GM23338 (cell line): Measurements from ENCODE around the gene CCL8. TPM values are rescaled to one million over a fixed set of nuclear protein-coding genes. Genes with fewer than 3 reads are reported as not detected.

Experiments
- ATAC-seq: fragments of 200-7000 bp; cut with Tn5 transposase; 3 replicates; pipeline ENCODE4 v1.9.1; 2020
- DNase-seq: peaks from one replicate; pipeline ENCODE4 v3.0.0-alpha.2; 2015; ENCODE audit warnings: low spot score
- H2AFZ ChIP-seq: fragments of 200-600 bp; sonication (generic); 2 replicates; pipeline ENCODE4 v1.8.0; 2016; ENCODE audit warnings: antibody characterized with exemption, mild to moderate bottlenecking, moderate library complexity
- H3F3A ChIP-seq: fragments of 200-600 bp; sonication (generic); replicated peaks from 2 replicates; pipeline ENCODE4 v1.8.0; 2017; ENCODE audit warnings: antibody characterized with exemption, mixed run types, low read depth
- H3K27ac ChIP-seq: fragments of 200-600 bp; sonication (generic); 2 replicates; pipeline ENCODE4 v1.6.1; 2016; ENCODE audit warnings: low read depth
- H3K27me3 ChIP-seq: fragments of 200-600 bp; sonication (generic); 2 replicates; pipeline ENCODE4 v1.8.0; 2016; ENCODE audit warnings: mild to moderate bottlenecking, mixed run types, moderate library complexity; ENCODE audit not compliant: insufficient read depth
- H3K36me3 ChIP-seq: fragments of 200-600 bp; sonication (generic); 2 replicates; pipeline ENCODE4 v1.8.0; 2016; ENCODE audit warnings: mild to moderate bottlenecking; ENCODE audit not compliant: insufficient read depth
- H3K4me1 ChIP-seq: fragments of 200-600 bp; sonication (generic); 2 replicates; pipeline ENCODE4 v1.8.0; 2016; ENCODE audit warnings: mild to moderate bottlenecking, moderate library complexity; ENCODE audit not compliant: insufficient read depth
- H3K4me2 ChIP-seq: fragments of 200-600 bp; sonication (generic); 2 replicates; pipeline ENCODE4 v1.7.1; 2017; ENCODE audit warnings: mixed run types
- H3K4me3 ChIP-seq: fragments of 200-600 bp; sonication (generic); 2 replicates; pipeline ENCODE4 v1.6.1; 2016; ENCODE audit warnings: mixed run types
- H3K79me2 ChIP-seq: fragments of 200-600 bp; sonication (generic); replicated peaks from 2 replicates; pipeline ENCODE4 v1.8.0; 2017; ENCODE audit warnings: mild to moderate bottlenecking; ENCODE audit not compliant: insufficient read depth
- H3K9me2 ChIP-seq: fragments of 200-600 bp; sonication (generic); 2 replicates; pipeline ENCODE4 v1.8.0; 2017; ENCODE audit not compliant: insufficient read depth
- H4K20me1 ChIP-seq: fragments of 200-600 bp; sonication (generic); replicated peaks from 2 replicates; pipeline ENCODE4 v1.8.0; 2017; ENCODE audit warnings: mild to moderate bottlenecking; ENCODE audit not compliant: insufficient read depth
- H3K27ac Mint-ChIP-seq: 2 replicates; pipeline ENCODE4 v1.8.0; 2020; ENCODE audit warnings: inconsistent platforms, mild to moderate bottlenecking, moderate library complexity, mixed read lengths
- H3K27me3 Mint-ChIP-seq: 3 replicates; pipeline ENCODE4 v1.8.0; 2022; ENCODE audit warnings: low read depth, mild to moderate bottlenecking, moderate library complexity, mixed read lengths, inconsistent platforms; ENCODE audit not compliant: insufficient read depth, poor library complexity
- H3K36me3 Mint-ChIP-seq: 3 replicates; pipeline ENCODE4 v1.8.0; 2021; ENCODE audit warnings: low read depth, mild to moderate bottlenecking, inconsistent platforms, moderate library complexity, mixed read lengths
- H3K4me1 Mint-ChIP-seq: 3 replicates; pipeline ENCODE4 v1.8.0; 2020; ENCODE audit warnings: mild to moderate bottlenecking, inconsistent platforms, mixed read lengths
- H3K4me3 Mint-ChIP-seq: 3 replicates; pipeline ENCODE4 v1.8.0; 2021; ENCODE audit warnings: moderate library complexity, mild to moderate bottlenecking, inconsistent platforms, mixed read lengths
- H3K9me3 Mint-ChIP-seq: 3 replicates; pipeline ENCODE4 v1.8.0; 2020; ENCODE audit warnings: moderate library complexity, mild to moderate bottlenecking, inconsistent platforms, mixed read lengths
- CREB1 ChIP-seq: fragments of 250-450 bp; sonication (Bioruptor Pico); IDR thresholded peaks from 2 replicates; pipeline ENCODE4 v1.5.0; 2020; ENCODE audit warnings: low read depth, mild to moderate bottlenecking, moderate library complexity
- EZH2phosphoT487 ChIP-seq: fragments of 200-600 bp; sonication (generic); IDR thresholded peaks from one replicate; pipeline ENCODE4 v1.8.1; 2018; ENCODE audit warnings: antibody characterized with exemption; ENCODE audit not compliant: unreplicated experiment
- JUNB ChIP-seq: IDR thresholded peaks from one replicate; pipeline ENCODE4 v1.6.1; 2016; ENCODE audit warnings: antibody characterized with exemption; ENCODE audit not compliant: unreplicated experiment
- STAT1 ChIP-seq: IDR thresholded peaks from one replicate; pipeline ENCODE4 v1.6.1; 2016; ENCODE audit warnings: antibody characterized with exemption; ENCODE audit not compliant: unreplicated experiment
- ZNF114 ChIP-seq: fragments of 250-450 bp; sonication (Bioruptor Pico); IDR thresholded peaks from 2 replicates; pipeline ENCODE4 v1.5.0; 2020; ENCODE audit warnings: mild to moderate bottlenecking, moderate library complexity
- ZNF331 ChIP-seq: fragments of 250-450 bp; sonication (Bioruptor Pico); IDR thresholded peaks from 2 replicates; pipeline ENCODE4 v1.5.0; 2020; ENCODE audit warnings: low read depth, mild to moderate bottlenecking, moderate library complexity
- polyA plus RNA-seq: library from polyadenylated mRNA; unstranded; fragments of >200 nt; fragmentation: Nextera tagmentation; extraction: Ambion mirVana; gene quantifications from 2 replicates; pipeline ENCODE4 v1.2.1, GENCODE V29; 2016
- total RNA-seq: library from RNA; depleted of rRNA; stranded (reverse); fragments of >200 nt; shearing (Covaris generic); gene quantifications from 2 replicates; pipeline ENCODE4 v1.2.3, GENCODE V29; 2014
- TF ChIP-seq, protein P1 (sequence below): IDR thresholded peaks from one replicate; pipeline ENCODE4 v1.6.1; 2018; ENCODE audit warnings: antibody characterized with exemption; ENCODE audit not compliant: unreplicated experiment
- TF ChIP-seq, protein P2 (sequence below), 2 experiments: fragments of 200-600 bp in 1 of 2; sonication (generic) in 1 of 2; conservative IDR thresholded peaks; 2 replicates each; pipeline versions ENCODE4 v1.5.1 to v1.6.1; 2016 to 2017; ENCODE audit warnings: antibody characterized with exemption in 2 of 2, low read depth in 2 of 2, mild to moderate bottlenecking in 2 of 2, moderate library complexity in 1 of 2
- TF ChIP-seq, protein P3 (sequence below): fragments of 250-450 bp; sonication (Bioruptor Pico); IDR thresholded peaks from 2 replicates; pipeline ENCODE4 v1.5.0; 2020; ENCODE audit warnings: mild to moderate bottlenecking, moderate library complexity

Gene CCL8
- total and polyA plus RNA-seq, 2 experiments from 2014 or later: not detected

DNA sequence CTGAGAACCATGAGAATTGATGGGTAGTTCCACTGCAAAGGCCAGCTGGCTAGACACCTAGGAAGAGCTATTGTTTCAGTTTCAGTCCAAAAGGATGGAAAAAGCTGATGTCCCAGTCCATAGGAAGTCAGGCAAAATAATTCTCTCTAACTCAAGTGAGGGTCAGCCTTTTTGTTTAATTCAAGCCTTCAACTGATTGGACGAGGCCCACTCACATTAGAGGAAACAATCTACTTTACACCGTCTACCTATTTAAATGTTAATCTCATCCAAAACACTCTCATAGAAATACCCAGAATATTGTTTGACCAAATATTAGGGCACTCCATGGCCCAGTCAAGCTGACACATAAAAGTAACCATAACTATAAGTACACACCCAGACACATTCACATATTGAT lies 22.7 kb downstream of the CCL8 start (continued):
- TF ChIP-seq, protein P1, sequence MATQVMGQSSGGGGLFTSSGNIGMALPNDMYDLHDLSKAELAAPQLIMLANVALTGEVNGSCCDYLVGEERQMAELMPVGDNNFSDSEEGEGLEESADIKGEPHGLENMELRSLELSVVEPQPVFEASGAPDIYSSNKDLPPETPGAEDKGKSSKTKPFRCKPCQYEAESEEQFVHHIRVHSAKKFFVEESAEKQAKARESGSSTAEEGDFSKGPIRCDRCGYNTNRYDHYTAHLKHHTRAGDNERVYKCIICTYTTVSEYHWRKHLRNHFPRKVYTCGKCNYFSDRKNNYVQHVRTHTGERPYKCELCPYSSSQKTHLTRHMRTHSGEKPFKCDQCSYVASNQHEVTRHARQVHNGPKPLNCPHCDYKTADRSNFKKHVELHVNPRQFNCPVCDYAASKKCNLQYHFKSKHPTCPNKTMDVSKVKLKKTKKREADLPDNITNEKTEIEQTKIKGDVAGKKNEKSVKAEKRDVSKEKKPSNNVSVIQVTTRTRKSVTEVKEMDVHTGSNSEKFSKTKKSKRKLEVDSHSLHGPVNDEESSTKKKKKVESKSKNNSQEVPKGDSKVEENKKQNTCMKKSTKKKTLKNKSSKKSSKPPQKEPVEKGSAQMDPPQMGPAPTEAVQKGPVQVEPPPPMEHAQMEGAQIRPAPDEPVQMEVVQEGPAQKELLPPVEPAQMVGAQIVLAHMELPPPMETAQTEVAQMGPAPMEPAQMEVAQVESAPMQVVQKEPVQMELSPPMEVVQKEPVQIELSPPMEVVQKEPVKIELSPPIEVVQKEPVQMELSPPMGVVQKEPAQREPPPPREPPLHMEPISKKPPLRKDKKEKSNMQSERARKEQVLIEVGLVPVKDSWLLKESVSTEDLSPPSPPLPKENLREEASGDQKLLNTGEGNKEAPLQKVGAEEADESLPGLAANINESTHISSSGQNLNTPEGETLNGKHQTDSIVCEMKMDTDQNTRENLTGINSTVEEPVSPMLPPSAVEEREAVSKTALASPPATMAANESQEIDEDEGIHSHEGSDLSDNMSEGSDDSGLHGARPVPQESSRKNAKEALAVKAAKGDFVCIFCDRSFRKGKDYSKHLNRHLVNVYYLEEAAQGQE: no peak
- TF ChIP-seq STAT1 (no peak), ZNF331 (CRISPR knock-in tag) (no peak), EZH2phosphoT487 (no peak)
- TF ChIP-seq, protein P2, sequence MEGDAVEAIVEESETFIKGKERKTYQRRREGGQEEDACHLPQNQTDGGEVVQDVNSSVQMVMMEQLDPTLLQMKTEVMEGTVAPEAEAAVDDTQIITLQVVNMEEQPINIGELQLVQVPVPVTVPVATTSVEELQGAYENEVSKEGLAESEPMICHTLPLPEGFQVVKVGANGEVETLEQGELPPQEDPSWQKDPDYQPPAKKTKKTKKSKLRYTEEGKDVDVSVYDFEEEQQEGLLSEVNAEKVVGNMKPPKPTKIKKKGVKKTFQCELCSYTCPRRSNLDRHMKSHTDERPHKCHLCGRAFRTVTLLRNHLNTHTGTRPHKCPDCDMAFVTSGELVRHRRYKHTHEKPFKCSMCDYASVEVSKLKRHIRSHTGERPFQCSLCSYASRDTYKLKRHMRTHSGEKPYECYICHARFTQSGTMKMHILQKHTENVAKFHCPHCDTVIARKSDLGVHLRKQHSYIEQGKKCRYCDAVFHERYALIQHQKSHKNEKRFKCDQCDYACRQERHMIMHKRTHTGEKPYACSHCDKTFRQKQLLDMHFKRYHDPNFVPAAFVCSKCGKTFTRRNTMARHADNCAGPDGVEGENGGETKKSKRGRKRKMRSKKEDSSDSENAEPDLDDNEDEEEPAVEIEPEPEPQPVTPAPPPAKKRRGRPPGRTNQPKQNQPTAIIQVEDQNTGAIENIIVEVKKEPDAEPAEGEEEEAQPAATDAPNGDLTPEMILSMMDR (conservative IDR thresholded peaks at IDR 0.05; ENCODE audit: low read depth in 2 of 2): no peak

DNA sequence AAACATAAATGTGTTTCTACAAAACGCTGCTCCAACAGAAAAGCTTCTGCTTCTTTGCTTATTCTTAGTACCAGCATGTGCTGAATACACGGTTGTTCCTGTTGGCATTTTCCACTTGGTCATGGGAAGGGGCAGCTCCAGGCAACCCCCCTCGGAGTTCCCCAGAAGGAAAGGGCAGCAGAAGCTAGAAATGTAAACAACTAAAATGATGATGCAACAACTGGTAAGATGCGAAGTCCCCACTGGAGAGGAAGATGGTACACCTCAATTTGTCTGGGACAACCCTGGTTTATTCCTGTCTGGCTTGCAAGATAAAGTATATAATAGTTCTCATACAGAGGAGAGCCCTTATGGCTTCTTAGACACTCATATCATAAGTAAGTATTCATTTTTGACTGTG lies 27.8 kb downstream of the CCL8 start:
- Histone ChIP-seq H3K4me1 (no peaks in the 10 kb centered on the region), H3K4me3 (no peak overlapping the region), H3K36me3 (no peaks in the 10 kb centered on the region), H3K9me2 (peaks cover 6% of the 10 kb centered on the region; the same call in 1 of the 2 replicates), H4K20me1 (no peaks in the 10 kb centered on the region; the same call in 1 of the 2 replicates), H3F3A (no peaks in the 10 kb centered on the region), H3K4me2 (no peak overlapping the region), H3K27me3 (no peaks in the 10 kb centered on the region), H2AFZ (no peak overlapping the region), H3K79me2 (no peaks in the 10 kb centered on the region), H3K27ac (no peak overlapping the region)
- Mint-ChIP-seq H3K9me3 (no peaks in the 10 kb centered on the region; the same call in 2 of the 3 replicates), H3K4me3 (no peak overlapping the region), H3K36me3 (no peaks in the 10 kb centered on the region), H3K27ac (no peak overlapping the region), H3K27me3 (no peaks in the 10 kb centered on the region), H3K4me1 (no peaks in the 10 kb centered on the region)
- ATAC-seq (no peak), DNase-seq (no peak)
- TF ChIP-seq CREB1 (no peak), JUNB (no peak), ZNF114 (CRISPR knock-in tag) (no peak), ZNF331 (CRISPR knock-in tag) (no peak), EZH2phosphoT487 (no peak), STAT1 (no peak)
- TF ChIP-seq, protein P2 (conservative IDR thresholded peaks at IDR 0.05; ENCODE audit: low read depth in 2 of 2): no peak
- TF ChIP-seq, protein P3, sequence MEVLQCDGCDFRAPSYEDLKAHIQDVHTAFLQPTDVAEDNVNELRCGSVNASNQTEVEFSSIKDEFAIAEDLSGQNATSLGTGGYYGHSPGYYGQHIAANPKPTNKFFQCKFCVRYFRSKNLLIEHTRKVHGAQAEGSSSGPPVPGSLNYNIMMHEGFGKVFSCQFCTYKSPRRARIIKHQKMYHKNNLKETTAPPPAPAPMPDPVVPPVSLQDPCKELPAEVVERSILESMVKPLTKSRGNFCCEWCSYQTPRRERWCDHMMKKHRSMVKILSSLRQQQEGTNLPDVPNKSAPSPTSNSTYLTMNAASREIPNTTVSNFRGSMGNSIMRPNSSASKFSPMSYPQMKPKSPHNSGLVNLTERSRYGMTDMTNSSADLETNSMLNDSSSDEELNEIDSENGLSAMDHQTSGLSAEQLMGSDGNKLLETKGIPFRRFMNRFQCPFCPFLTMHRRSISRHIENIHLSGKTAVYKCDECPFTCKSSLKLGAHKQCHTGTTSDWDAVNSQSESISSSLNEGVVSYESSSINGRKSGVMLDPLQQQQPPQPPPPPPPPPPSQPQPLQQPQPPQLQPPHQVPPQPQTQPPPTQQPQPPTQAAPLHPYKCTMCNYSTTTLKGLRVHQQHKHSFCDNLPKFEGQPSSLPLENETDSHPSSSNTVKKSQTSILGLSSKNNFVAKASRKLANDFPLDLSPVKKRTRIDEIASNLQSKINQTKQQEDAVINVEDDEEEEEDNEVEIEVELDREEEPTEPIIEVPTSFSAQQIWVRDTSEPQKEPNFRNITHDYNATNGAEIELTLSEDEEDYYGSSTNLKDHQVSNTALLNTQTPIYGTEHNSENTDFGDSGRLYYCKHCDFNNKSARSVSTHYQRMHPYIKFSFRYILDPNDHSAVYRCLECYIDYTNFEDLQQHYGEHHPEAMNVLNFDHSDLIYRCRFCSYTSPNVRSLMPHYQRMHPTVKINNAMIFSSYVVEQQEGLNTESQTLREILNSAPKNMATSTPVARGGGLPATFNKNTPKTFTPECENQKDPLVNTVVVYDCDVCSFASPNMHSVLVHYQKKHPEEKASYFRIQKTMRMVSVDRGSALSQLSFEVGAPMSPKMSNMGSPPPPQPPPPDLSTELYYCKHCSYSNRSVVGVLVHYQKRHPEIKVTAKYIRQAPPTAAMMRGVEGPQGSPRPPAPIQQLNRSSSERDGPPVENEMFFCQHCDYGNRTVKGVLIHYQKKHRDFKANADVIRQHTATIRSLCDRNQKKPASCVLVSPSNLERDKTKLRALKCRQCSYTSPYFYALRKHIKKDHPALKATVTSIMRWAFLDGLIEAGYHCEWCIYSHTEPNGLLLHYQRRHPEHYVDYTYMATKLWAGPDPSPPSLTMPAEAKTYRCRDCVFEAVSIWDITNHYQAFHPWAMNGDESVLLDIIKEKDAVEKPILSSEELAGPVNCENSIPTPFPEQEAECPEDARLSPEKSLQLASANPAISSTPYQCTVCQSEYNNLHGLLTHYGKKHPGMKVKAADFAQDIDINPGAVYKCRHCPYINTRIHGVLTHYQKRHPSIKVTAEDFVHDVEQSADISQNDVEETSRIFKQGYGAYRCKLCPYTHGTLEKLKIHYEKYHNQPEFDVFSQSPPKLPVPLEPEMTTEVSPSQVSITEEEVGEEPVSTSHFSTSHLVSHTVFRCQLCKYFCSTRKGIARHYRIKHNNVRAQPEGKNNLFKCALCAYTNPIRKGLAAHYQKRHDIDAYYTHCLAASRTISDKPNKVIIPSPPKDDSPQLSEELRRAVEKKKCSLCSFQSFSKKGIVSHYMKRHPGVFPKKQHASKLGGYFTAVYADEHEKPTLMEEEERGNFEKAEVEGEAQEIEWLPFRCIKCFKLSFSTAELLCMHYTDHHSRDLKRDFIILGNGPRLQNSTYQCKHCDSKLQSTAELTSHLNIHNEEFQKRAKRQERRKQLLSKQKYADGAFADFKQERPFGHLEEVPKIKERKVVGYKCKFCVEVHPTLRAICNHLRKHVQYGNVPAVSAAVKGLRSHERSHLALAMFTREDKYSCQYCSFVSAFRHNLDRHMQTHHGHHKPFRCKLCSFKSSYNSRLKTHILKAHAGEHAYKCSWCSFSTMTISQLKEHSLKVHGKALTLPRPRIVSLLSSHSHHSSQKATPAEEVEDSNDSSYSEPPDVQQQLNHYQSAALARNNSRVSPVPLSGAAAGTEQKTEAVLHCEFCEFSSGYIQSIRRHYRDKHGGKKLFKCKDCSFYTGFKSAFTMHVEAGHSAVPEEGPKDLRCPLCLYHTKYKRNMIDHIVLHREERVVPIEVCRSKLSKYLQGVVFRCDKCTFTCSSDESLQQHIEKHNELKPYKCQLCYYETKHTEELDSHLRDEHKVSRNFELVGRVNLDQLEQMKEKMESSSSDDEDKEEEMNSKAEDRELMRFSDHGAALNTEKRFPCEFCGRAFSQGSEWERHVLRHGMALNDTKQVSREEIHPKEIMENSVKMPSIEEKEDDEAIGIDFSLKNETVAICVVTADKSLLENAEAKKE: no peak
